ENCODE data around the gene THADA. TPM values are rescaled to one million over a fixed set of nuclear protein-coding genes. Genes with fewer than 3 reads are reported as not detected.

THADA gene
- total RNA-seq, 1 experiment from 2014 or later: 20.1 TPM

DNA sequence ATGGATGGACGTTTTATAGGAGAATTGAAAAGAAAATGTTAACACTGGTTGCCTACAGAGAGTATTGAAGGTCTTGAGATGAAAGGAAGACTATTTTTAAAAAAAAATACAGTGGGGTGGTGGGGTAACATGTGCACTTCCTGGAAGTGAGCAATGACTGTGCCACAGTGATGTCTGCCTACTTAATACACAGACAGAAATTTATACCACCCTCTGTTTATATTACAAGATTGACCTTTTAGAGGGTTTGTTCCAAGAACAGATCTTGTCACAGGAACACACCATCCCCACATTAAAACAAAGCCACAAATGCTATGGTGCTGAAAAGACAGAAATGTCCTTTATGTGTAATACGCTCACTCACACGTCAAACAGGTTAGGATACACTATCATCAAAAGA is 87.6 kb downstream of the THADA start:
- H3K36me3 Mint-ChIP-seq (ENCODE audit: insufficient read depth in 1 of 3, low read depth in 3 of 3): peaks cover 4 to 17% (median 8%) of the 10 kb centered on the region in 3 experiments; a peak in 6 of 7 replicates
- Histone ChIP-seq H4K91ac (ENCODE audit: insufficient read length, low read depth, low read length) (no peak overlapping the region), H3K14ac (ENCODE audit: insufficient read depth, low read length) (no peak overlapping the region), H3K9ac (ENCODE audit: extremely low read depth, insufficient read length, low read length) (no peak overlapping the region), H2BK12ac (ENCODE audit: insufficient read length, low read depth, low read length) (no peak overlapping the region), H3K27ac (ENCODE audit: insufficient read length, low read depth, low read length) (no peak overlapping the region), H2BK120ac (ENCODE audit: low read depth, low read length, poor library complexity, severe bottlenecking) (no peak overlapping the region), H3K18ac (ENCODE audit: insufficient read length, low read depth, low read length) (no peak overlapping the region), H2BK5ac (ENCODE audit: insufficient read length, low read length) (no peak overlapping the region), H3K9me3 (ENCODE audit: control insufficient read depth, low read depth, low read length) (no peaks in the 10 kb centered on the region), H3K79me2 (ENCODE audit: insufficient read depth, low read length) (no peaks in the 10 kb centered on the region), H3K23ac (ENCODE audit: insufficient read length, low read depth, low read length) (no peak overlapping the region), H4K20me1 (ENCODE audit: control insufficient read depth, insufficient read depth, insufficient read length) (no peaks in the 10 kb centered on the region), H3K23me2 (ENCODE audit: insufficient read length, low read depth, low read length, poor library complexity, severe bottlenecking) (no peaks in the 10 kb centered on the region), H2AFZ (ENCODE audit: low read length) (no peak overlapping the region), H3K27me3 (ENCODE audit: insufficient read depth, low read length) (no peaks in the 10 kb centered on the region), H3K4me1 (ENCODE audit: insufficient read depth, low read length) (no peaks in the 10 kb centered on the region), H3T11ph (ENCODE audit: low read length) (no peak overlapping the region), H2AK5ac (ENCODE audit: insufficient read length, low read length) (no peak overlapping the region), H2BK20ac (ENCODE audit: low read depth, low read length, poor library complexity, severe bottlenecking) (no peak overlapping the region), H2BK15ac (ENCODE audit: low read depth, low read length) (no peak overlapping the region), H3K4me2 (ENCODE audit: insufficient read depth, insufficient read length, low read length) (no peak overlapping the region), H3K79me1 (ENCODE audit: insufficient read depth, low read depth, low read length, poor library complexity, severe bottlenecking) (no peaks in the 10 kb centered on the region), H3K56ac (ENCODE audit: insufficient read length, low read depth, low read length) (no peak overlapping the region), H4K5ac (ENCODE audit: insufficient read length, low read depth, low read length) (no peak overlapping the region), H4K8ac (replicated peaks; ENCODE audit: insufficient read length, low read depth, low read length) (no peak overlapping the region), H3K4ac (ENCODE audit: low read depth, low read length) (no peak overlapping the region)
- WGBS (ENCODE audit: extremely low coverage, insufficient read length, low lambda C conversion rate): no CpG with 5 or more reads among the region's 3 CpGs
- H3K4me1 Mint-ChIP-seq: peaks cover 7 to 8% of the 10 kb centered on the region in 2 experiments
- TF ChIP-seq, protein P1, sequence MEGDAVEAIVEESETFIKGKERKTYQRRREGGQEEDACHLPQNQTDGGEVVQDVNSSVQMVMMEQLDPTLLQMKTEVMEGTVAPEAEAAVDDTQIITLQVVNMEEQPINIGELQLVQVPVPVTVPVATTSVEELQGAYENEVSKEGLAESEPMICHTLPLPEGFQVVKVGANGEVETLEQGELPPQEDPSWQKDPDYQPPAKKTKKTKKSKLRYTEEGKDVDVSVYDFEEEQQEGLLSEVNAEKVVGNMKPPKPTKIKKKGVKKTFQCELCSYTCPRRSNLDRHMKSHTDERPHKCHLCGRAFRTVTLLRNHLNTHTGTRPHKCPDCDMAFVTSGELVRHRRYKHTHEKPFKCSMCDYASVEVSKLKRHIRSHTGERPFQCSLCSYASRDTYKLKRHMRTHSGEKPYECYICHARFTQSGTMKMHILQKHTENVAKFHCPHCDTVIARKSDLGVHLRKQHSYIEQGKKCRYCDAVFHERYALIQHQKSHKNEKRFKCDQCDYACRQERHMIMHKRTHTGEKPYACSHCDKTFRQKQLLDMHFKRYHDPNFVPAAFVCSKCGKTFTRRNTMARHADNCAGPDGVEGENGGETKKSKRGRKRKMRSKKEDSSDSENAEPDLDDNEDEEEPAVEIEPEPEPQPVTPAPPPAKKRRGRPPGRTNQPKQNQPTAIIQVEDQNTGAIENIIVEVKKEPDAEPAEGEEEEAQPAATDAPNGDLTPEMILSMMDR (conservative IDR thresholded peaks at IDR 0.05): no peak
- peak overlapping the region in 1 of 3 experiments; percentile 4; a peak in 1 of 7 replicates for H3K27ac Mint-ChIP-seq
- no peaks in the 10 kb centered on the region for H3K9me3 Mint-ChIP-seq
- DNase-seq: no peak
- no peaks in the 10 kb centered on the region for H3K27me3 Mint-ChIP-seq (ENCODE audit: low read depth)
- no peak overlapping the region for H3K4me3 Mint-ChIP-seq

Measured in H9 (cell line).